ENCODE data around the gene ATP2B2.
"Not testable (repeated sequence)": the region's sequence is repeated elsewhere in the genome, so short reads cannot be mapped to it uniquely, and the experiment has no call there.

ATP2B2 gene

DNA sequence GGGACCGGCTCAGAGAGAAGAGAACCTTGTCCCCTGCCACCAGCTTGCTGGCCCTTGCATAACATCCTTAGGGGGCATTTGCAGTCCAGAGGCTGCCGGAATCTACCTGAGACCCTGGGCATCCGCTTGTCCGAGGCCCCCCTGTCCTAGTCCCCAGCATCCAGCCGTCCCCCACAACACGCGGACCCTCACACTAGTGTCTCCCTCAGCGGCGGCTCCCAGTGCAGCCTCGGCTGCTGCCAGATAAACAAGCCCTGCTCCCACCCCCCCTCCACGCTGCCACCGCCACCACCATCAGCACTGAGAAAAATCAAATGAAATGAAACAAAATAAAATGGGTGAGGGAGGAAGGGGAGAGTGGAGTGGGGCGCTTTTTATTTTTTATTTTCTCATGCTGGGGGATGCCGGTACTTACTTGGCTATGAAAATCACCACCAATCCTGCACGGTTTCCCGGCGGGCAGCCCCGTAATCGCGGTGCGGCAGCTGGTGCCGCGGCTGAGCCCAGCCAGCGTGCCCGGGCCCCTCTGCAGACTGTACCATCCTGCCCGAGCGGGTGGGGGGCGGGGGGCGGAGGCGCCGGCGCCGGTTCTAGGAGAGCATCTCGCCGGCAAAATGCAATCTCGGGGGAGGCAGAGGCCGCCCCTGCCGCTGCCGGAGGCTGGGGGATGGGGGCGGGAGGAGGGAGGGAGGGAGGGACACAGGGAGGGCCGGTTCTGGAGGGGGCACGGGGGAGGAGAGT, at the start of gene ATP2B2:
Gene ATP2B2 (minus strand): TSS at position 537 of the 741 bp plus-strand sequence. CDS start 56,043 bp downstream, outside the sequence.
- no peak for FAIRE-seq

DNA sequence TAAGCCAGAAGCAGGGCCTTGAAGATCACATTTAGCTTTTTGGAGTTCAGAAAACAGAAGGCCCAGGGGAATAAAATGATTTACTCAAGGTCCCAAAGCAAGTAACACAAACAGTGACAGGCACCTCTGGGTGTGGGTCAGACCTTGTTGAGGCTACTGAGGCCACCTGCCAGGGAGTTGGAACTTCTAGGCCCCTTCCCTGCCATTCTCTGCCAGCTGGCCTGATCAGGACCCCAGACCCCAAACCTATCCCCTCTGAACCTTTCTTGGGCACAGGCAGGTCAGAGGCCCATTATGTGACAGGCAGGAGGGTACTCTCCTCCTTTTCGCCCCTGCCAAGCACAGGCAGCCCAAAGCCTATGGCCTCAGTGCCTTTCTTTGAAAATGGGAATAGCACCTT, 49.4 kb upstream of the ATP2B2 start:
- FAIRE-seq, result no peak

DNA sequence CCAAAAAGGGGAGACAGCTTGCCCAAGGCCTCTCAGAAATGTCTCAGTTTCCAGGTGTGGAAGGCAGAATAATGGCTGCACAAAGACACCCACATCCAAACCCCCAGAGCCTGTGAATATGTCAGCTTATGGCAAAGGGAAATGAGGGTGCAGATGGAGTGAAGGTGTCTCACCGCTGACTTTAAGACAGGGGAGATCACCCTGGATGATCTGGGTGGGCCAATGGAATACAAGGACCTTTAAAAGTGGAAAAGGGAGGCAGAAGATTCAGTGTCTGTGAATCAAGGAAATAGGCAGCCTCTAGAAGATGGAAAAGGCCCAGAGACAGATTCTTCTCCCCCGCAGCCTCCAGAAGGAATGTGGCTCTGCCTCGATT, 48.8 kb upstream of the ATP2B2 start:
- no peak for FAIRE-seq

DNA sequence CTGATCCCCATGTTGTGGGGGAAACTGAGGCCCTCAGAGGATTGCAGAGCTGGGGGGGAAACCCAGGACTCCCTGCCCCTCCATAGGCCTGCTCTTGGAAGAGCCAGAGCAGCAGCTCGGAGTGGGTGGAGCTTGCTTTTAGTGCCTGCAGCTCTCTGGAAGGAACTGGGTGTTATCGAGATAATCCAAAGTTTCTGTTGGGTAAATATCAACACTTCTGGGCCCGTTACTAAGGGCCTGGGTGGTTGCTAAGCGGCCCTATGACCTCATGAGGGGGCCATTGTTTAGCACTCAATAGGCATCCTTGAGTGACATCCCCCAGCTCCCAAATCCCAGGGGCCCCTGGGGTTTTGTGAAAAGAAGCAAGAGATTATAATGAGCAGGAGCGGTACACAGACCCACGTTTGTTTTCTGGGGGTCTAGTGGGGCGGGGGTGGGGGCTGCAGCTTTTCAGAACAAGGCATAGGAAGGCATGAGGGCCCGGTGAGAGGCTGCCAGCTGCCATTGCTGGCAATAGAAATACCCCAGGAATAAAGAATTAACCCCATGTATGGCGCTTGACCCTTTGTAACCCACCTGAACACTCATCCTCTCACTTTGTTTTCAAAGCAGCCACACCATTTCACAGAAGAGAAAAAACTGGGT, 48.3 kb upstream of the ATP2B2 start:
- FAIRE-seq, result no peak

DNA sequence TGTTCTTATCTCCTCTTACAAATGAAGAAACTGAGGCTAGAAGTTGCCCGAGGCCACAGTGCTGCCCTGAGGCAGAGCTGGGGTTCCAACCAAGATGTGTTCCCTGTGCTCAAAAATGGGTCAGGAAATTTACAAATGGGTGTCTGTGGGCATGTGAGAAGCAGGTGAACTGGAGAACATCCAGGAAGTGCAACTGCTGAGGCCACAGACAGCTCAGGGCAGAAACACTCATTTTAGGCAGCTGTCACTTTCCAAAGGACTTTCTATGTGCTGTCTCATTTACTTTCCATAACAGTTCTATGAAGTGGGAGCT, 47.2 kb upstream of the ATP2B2 start:
- FAIRE-seq, result no peak

DNA sequence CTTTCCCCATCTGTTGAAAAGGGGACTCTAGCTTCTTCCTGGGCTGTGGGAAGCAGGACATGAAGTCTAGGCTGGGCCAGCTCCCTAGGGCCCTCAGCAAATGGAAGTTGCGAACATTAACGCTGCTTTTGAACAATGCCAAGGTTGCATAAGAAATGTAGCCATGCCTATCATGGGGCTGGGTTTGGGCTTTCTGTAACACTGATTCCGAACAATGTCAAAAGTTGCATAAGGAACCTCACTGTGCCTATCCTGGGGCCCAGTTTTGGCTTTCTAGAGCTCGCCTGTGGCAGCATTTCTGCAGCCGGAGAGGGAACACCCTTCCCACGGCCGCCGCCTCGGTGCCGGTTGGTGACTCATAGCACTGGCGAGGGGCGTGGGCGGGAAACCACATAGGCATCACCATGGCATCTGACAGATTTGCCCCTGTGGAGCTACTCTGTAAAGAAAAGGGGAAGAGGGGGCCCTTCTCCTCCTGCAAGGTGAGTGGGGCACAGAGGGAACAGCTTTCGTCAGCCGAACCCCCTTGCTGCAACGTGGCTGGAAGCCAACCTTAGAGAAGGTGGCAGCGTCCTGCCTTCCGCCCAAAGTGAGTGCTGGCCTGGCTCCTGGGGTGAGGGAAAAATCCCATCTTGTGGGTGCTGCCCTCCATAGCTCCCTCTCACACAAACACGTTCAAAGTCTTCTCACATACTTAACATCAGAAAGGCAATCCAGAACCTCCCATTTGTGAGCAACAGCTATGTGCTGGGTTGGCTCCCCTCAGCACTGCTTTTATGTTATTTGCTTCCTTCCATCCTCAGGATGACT, 46.6 kb upstream of the ATP2B2 start:
- FAIRE-seq, result no peak

DNA sequence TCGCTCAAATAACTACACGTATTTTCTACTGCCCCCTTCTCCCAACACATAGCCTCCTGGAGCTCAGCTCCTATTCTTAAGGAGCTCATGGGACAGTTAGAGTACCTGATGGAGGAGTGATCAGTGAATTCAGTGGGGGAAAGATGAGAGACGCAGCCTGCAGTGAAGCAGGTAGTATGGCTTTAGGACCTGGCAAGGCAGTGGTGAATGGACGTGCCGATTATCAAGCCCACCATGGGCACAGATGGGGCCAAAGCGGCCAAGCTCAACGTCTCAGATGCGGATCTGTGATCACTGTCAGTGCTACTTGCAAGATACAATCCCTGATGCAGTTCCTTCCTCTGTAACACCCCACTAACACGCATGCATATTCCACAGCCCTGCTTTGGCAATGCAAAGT, 45.8 kb upstream of the ATP2B2 start:
- no peak for FAIRE-seq

DNA sequence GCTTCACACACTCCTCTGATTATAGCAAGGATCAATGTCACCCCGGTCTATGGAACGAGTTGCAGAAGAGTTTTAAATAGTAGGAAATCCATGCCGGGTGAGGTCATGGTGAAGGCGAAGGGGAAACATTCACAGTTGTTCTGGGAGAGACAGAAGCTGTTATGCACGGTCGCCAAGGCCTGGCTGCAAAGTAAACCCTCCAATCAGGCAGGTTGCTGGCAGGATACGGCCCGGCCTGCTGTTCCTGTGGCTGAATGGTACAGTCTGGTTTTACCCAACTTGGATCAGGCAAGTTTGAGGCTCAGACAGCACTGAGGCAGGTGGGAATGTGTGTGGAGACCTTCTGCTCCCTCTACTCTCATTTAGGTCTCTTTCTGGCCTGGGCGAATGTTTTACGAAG, 45.3 kb upstream of the ATP2B2 start:
- no peak for FAIRE-seq

DNA sequence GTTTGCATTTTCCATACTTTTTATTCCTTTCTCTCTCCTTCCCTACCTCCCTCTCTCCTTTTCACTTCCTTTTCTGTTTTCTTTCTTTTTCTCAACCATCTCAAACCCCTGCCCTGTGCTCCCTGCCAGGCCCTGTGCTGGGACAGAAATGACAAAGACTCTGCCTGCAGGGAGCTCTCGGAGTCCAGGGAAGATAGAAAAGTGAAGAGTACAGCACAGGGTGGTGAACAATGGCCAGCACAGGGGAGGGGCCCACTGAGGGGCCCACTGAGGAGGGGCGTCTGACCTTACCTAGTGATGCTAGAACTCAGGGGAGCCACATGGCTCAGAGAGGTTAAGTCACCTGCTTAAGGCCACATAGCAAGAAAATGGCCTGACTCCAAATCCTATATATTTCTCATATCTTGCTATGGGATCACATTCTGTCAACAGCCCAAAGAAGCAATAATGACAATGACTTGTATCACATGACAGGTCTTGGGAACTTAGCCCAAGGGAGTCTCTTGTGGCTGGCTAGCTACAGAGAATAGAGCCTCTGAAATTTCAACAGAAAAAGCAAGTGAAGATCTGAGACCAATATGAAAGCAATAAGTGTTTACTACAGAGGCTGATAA, 44.3 kb upstream of the ATP2B2 start:
- no peak for FAIRE-seq

DNA sequence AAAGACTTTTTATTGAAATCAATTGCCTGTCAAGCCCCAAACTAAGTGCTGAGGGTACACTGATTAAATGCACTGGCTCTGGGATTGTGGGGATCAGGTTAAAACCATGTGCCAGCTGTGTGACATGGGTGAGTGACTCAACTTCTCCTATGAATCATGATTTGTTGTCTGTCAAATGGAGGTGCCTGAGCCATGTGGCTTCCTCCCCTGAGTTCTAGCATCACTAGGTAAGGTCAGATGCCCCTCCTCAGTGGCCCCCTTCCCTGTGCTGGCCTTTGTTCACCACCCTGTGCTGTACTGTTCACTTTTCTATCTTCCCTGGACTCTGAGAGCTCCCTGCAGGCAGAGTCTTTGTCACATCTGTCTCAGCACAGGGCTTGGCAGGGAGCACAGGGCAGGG, 43.6 kb upstream of the ATP2B2 start:
- FAIRE-seq, result no peak

DNA sequence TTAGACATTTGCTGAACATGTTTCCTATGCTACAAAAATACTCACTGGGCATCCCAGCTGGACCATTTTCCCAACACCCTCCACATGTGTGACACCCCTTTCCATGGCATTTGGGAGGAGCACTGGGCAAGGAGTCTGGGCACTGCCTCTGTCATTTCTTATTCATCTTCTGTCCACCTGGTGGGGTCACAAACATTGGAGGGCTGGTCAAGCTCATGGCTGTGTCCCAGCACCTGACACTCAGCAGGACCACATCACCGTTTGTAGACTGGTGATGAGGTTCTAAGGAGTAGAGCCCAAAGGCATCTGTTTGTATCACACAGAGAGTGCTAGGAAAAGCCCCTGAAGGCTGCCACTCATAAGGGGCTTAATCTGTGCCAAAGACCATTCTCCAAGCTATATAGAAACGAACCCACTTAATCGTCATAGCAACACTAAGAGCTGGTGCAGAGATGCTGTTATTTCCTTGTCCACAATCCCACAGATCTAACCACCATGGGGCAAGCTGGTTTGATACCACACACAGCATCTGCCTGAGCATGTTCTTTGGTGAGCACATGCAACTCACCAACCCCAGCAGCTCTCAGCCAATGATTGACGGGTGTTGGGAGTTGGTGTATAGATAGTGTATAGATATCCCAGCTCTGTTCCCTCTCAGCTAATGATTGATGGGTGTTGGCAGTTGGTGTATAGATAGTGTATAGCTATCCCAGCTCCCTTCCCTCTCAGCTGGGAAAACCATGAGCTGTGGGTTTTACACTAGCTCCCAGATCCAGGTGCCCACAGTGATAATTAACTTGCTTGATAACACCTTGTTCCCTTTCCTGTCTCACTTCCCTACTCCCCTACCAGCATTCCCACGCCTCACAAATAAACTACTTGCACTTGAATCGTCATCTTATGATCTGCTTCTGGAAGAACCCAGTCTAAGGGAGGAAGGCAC, 42.7 kb upstream of the ATP2B2 start:
- FAIRE-seq, result no peak

DNA sequence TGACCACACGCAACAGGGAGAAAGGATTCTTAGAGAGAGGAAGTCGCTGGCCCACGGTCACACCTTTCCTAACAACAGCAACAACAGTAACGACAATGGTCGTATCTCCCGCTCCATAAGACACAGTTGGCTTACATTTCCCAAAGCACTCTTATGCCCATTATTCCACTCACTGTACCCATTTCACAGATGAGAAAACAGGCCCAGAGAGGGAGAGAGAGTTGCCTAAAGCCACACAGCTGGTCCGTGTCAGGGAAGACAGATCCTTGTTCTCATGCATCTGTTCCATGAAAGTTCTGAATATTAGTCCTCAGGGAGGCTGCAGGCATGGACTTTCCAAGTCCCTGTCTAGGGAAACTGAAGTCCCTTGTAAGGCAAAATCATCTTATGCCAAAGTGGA, 42.0 kb upstream of the ATP2B2 start:
- FAIRE-seq, result no peak

DNA sequence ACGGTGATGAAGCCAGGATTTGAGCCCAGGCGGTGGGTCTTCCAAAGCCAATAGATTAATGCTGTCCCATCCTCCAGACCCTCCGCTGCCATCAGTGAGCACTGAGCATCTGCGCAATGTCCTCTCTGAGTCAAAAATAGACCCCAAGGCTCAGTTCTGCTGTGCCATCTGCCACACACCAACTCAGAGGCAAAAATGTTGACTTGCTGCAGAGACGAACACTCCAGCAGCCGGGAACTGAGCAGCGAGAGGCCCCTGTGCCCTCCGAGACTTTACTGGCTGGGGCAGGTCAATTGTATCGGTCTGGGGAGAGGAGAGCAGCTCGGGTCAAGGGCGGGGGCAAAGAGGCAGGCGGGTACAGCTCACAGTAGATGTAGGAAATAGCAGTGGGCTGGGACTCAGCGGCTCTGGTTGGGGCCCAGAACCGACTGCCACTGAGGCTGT, 41.5 kb upstream of the ATP2B2 start:
- no peak for FAIRE-seq

DNA sequence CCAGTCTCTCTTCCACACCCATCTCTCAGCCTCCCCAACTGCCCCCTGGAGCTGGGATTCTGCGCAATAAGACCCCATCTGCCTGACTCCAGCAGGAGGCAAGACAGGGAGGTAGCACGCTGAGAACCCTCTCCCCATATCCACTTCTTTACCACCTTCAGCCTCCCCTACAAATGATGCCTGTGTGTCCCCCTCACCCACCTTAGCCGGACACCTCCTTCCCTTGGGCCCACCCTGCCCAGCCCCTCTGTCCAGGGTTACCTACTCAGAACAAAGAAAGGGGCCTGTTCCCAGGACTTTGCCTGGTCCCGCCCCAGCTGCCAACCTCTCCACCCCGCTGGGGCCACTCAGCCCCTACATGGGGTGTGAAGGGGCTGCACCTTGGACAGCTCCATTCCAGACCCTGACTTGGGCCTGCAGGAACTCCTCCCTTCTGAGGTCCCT, 40.8 kb upstream of the ATP2B2 start:
- FAIRE-seq, result no peak

DNA sequence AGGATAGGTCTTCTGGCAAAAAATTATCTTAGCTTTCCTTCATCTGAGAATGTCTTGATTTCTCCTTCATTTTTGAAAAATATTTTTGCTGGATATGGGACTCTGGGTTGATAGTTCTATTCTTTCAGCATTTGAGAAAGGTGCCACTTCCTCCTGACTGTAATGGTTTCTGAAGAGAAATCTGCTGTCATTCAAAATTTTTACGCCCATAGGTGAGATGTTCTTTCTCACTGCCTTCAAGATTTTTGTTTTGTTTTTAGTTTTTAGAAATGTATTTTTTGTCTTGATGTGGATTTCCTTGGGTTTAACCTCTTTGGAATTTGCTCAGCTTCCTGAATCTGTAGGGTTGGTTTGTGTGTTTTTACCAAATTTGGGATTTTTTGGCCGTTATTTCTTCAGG, 37.1 kb upstream of the ATP2B2 start:
- no peak for FAIRE-seq

DNA sequence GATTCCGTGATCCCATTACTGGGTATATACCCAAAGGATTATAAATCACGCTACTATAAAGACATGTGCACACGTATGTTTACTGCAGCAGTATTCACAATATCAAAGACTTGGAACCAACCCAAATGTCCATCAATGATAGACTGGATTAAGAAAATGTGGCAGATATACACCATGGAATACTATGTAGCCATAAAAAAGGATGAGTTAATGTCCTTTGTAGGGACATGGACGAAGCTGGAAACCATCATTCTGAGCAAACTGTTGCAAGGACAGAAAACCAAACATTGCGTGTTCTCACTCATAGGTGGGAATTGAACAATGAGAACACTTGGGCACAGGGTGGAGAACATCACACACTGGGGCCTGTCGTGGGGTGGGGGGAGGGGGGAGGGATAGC, 35.0 kb upstream of the ATP2B2 start:
- not testable (repeated sequence) for FAIRE-seq

DNA sequence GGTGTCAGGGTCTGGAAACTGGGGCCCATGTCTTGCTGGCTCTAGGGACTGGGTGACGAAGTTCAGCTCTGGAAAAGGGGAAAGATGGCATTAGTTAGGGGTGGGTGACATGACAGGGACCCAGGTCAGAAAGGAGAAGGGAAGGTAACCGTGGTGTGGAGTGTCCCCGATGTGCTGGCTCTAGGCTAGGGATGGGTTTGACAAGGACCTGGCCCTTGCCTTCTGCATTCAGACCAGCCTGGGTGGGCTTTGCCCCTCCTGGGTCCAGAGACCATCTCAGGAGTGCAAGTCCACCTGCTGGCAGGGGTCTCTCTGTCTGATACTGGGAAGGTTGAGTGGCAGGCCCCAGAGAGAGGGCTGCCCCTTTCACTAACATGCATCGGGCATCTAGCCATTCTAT, 28.7 kb upstream of the ATP2B2 start:
- no peak for FAIRE-seq

DNA sequence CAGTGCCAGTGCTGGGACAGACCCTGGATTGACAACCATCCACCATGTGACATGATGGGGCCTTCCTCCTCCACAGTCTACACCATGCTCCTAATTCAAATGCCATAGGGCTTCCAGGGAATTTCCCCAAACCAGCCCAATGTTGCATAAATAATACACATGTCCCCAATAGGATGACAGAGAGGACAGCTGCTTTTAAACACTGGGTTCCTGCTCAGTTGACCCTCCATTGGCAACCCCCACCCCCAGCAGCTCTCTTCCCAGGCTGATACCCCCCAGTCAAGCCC, 28.3 kb upstream of the ATP2B2 start:
- no peak for FAIRE-seq

DNA sequence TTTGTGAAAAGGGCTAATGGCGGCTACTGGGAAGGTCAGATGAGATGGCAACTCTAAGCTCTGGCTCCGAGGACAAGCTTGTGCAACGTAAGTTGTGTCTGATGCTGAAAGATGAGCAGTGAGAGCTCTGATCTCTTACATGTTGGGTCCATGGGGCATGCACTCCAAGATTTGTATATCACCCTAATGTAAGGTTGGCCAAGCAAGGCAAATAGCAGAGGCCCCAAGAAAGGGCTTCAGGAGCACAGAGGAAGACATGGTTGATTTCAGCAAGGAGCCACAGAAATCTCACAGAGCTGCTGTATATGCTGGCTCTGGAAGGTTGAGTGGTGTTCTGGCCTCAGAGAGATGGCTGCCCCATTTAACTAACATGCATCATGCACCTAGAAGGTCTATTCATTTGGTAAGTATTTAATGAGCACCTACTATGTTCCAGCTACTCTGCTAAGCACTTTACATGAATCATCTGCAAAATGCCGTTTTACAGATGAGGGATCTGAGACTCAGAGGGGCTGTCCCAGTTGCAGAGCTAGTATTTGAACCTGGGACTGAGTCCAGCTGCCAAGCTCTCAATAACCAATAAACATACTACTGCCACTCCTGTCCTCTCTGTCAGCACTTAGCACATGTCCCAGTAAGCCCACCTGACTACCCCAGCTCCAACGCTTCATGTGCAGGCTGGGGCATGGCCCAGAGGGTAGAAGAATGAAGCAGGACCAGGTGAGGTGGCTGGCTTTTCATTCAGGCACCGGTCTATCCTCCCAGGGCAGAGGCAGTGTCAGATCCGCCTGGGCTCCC, 27.8 kb upstream of the ATP2B2 start:
- no peak for FAIRE-seq

DNA sequence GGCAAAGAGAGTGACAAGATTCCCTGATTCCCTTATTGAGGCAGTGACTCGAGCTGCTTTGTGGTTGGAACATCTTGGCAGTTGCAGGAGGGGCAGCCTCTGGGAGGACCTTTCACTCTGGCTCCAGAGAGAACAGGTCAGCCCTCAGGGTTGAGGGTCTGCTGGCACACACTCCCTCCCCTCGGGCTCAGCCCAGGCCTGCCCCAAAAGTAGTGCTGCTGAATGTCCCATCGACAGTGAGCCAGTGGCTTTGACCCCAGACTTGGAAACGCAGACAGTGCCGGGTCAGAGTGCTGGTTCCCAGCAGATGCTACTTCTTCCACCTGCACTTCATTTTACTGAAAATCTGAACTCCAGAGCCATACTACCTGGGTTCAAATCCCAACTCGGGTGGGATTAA, 25.6 kb upstream of the ATP2B2 start:
- no peak for FAIRE-seq

DNA sequence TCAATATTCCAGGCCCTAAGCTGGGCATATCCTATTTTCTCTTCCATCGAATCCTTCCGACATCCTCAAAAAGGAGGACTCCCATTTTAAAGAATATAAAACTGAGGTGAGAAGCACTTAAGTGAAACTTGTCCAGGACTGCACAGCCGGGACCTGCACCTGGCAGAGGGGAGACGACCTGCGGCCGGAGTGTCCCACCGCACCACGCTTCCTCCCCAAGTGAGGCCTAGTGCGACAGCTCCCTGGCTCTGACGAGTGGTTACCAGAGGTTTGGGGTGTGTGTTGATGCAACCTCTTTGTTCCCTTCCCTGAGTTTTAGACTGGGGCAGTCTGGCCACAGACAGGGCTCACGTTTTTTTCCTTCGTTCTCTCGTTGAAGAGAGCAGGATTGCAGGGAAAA, 24.9 kb upstream of the ATP2B2 start:
- FAIRE-seq, result no peak

DNA sequence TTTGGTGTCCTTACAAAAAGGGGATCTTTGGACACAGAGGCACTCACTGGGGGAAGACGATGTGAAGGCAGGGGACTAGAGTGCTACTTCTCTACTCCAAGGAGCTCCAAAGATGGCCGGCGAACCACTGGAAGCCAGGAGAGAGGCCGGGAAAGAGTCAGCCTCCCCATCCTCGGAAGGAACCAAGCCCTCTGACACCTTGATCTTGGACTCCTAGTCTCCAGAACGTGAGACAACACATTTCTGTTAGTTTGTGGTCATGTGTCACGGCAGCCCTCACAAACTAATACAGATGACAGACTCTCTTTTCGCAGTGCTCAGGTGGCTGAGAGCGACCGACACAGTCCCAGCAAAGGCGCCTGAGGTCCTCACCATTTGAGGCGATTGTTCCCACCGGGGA, 24.4 kb upstream of the ATP2B2 start:
- no peak for FAIRE-seq
